H1 (cell line): Measurements from ENCODE around the gene DNAI2. TPM values are rescaled to one million over a fixed set of nuclear protein-coding genes. Genes with fewer than 3 reads are reported as not detected.

Source experiments
- CTCF ChIA-PET: fragments of 300-600 bp; sonication (Branson Sonifier 250); formaldehyde crosslinking; loops from one replicate; lab custom pipeline; 2021; ENCODE audit not compliant: partially characterized antibody; lab: Charles Lee
- POLR2A ChIA-PET: fragments of 300-600 bp; sonication (Branson Sonifier 250); formaldehyde crosslinking; loops from one replicate; lab custom pipeline; 2021; ENCODE audit warnings: inconsistent platforms; ENCODE audit not compliant: partially characterized antibody; lab: Charles Lee
- DNase-seq, 2 experiments: peaks; one replicate each; pipeline versions ENCODE4 v3.0.0 to v3.0.0-alpha.2; 2010 to 2022; ENCODE audit warnings: low spot score in 2 of 2, low read depth in 1 of 2, mixed read lengths in 1 of 2
- FAIRE-seq: peaks from 2 replicates; lab custom pipeline; 2011; peaks lifted over from hg19 to GRCh38; lab: Jason Lieb, UNC
- H2AFZ ChIP-seq: 2 replicates; pipeline ENCODE4 v1.8.1; 2012; ENCODE audit warnings: low read length, inconsistent platforms
- H2AK5ac ChIP-seq: 2 replicates; pipeline ENCODE4 v1.6.1; 2013; ENCODE audit warnings: low read depth, low read length
- H2BK120ac ChIP-seq: replicated peaks from 2 replicates; pipeline ENCODE3; 2013; ENCODE audit warnings: low read depth, low read length, inconsistent platforms
- H2BK12ac ChIP-seq: 2 replicates; pipeline ENCODE4 v1.6.1; 2013; ENCODE audit warnings: low read depth, low read length
- H2BK15ac ChIP-seq: 2 replicates; pipeline ENCODE4 v1.6.1; 2013; ENCODE audit warnings: low read length
- H2BK20ac ChIP-seq: 2 replicates; pipeline ENCODE4 v1.6.1; 2013; ENCODE audit warnings: low read length
- H2BK5ac ChIP-seq: 2 replicates; pipeline ENCODE4 v1.6.1; 2013; ENCODE audit warnings: low read depth, low read length
- H3K14ac ChIP-seq: 2 replicates; pipeline ENCODE4 v1.6.1; 2013; ENCODE audit warnings: inconsistent platforms; ENCODE audit not compliant: insufficient read length
- H3K18ac ChIP-seq: 2 replicates; pipeline ENCODE4 v1.6.1; 2013; ENCODE audit warnings: low read length; ENCODE audit errors: extremely low read depth
- H3K23ac ChIP-seq: 2 replicates; pipeline ENCODE4 v1.6.1; 2013; ENCODE audit warnings: inconsistent platforms; ENCODE audit not compliant: insufficient read length
- H3K23me2 ChIP-seq: 2 replicates; pipeline ENCODE4 v1.6.1; 2013; ENCODE audit warnings: low read depth, low read length
- H3K27ac ChIP-seq: 2 replicates; pipeline ENCODE4 v1.6.1; 2011; ENCODE audit warnings: low read depth, low read length, inconsistent platforms
- H3K27me3 ChIP-seq, 4 experiments: replicated peaks in 1 of 4; 1 replicate in 1 of 4; 2 replicates in 3 of 4; pipeline versions ENCODE4 v1.6.1 to v1.8.1; 2011 to 2013; ENCODE audit warnings: low read length in 3 of 4, mild to moderate bottlenecking in 3 of 4, inconsistent platforms in 2 of 4, mixed read lengths in 2 of 4, moderate library complexity in 1 of 4; ENCODE audit not compliant: control insufficient read depth in 3 of 4, insufficient read depth in 3 of 4; ENCODE audit errors: extremely low read depth in 1 of 4
- H3K36me3 ChIP-seq, 4 experiments: 2 replicates each; pipeline versions ENCODE4 v1.6.1 to v1.8.1; 2011 to 2013; ENCODE audit warnings: mild to moderate bottlenecking in 4 of 4, low read length in 3 of 4, moderate library complexity in 2 of 4, control low read depth in 1 of 4, inconsistent platforms in 1 of 4; ENCODE audit not compliant: insufficient read depth in 4 of 4, control insufficient read depth in 2 of 4
- H3K4ac ChIP-seq: replicated peaks from 2 replicates; pipeline ENCODE3; 2013; ENCODE audit warnings: low read length, low read depth, mixed read lengths, inconsistent platforms; ENCODE audit not compliant: insufficient read length
- H3K4me1 ChIP-seq, 4 experiments: replicated peaks in 1 of 4; 1 replicate in 1 of 4; 2 replicates in 3 of 4; pipeline versions ENCODE4 v1.6.1 to v1.8.1; 2011 to 2013; ENCODE audit warnings: low read length in 3 of 4, inconsistent platforms in 2 of 4, mixed read lengths in 1 of 4; ENCODE audit not compliant: insufficient read depth in 4 of 4, control insufficient read depth in 3 of 4
- H3K4me2 ChIP-seq, 2 experiments: 2 replicates each; pipeline versions ENCODE4 v1.6.1 to v1.8.1; 2011 to 2013; ENCODE audit warnings: low read depth in 2 of 2, low read length in 2 of 2, control low read depth in 1 of 2, inconsistent platforms in 1 of 2, mild to moderate bottlenecking in 1 of 2; ENCODE audit not compliant: insufficient read depth in 1 of 2
- H3K4me3 ChIP-seq, 4 experiments: fragments of 200-600, 300-600 bp in 1 of 4; sonication (generic), shearing (Covaris generic), sonication (Bioruptor Twin) in 1 of 4; 2 replicates each; pipeline versions ENCODE4 v1.5.1 to v1.8.1; 2011 to 2016; ENCODE audit warnings: low read length in 4 of 4, low read depth in 3 of 4, control low read depth in 2 of 4, inconsistent platforms in 2 of 4, mild to moderate bottlenecking in 2 of 4, mixed read lengths in 1 of 4, moderate library complexity in 1 of 4; ENCODE audit not compliant: insufficient read depth in 2 of 4; ENCODE audit errors: extremely low read depth in 1 of 4
- H3K56ac ChIP-seq: replicated peaks from 2 replicates; pipeline ENCODE3; 2013; ENCODE audit warnings: low read depth, mild to moderate bottlenecking, mixed read lengths, low read length, inconsistent platforms; ENCODE audit not compliant: insufficient read length
- H3K79me1 ChIP-seq: 2 replicates; pipeline ENCODE4 v1.6.1; 2013; ENCODE audit warnings: low read depth, low read length, control low read depth
- H3K79me2 ChIP-seq, 2 experiments: 2 replicates each; pipeline versions ENCODE4 v1.6.1 to v1.8.1; 2012 to 2013; ENCODE audit warnings: low read length in 2 of 2, mild to moderate bottlenecking in 2 of 2, inconsistent platforms in 1 of 2; ENCODE audit not compliant: insufficient read depth in 2 of 2, control insufficient read depth in 1 of 2
- H3K9ac ChIP-seq, 4 experiments: replicated peaks in 1 of 4; 1 replicate in 1 of 4; 2 replicates in 3 of 4; pipeline versions ENCODE4 v1.6.1 to v1.8.1; 2011 to 2013; ENCODE audit warnings: low read depth in 3 of 4, low read length in 3 of 4, control low read depth in 2 of 4, mild to moderate bottlenecking in 2 of 4, moderate library complexity in 2 of 4, inconsistent platforms in 1 of 4; ENCODE audit errors: extremely low read depth in 1 of 4
- H3K9me3 ChIP-seq, 2 experiments: 2 replicates each; pipeline versions ENCODE4 v1.6.1 to v1.8.1; 2012 to 2013; ENCODE audit warnings: mild to moderate bottlenecking in 2 of 2, moderate library complexity in 2 of 2, control low read depth in 1 of 2, inconsistent platforms in 1 of 2, low read depth in 1 of 2, low read length in 1 of 2, mixed read lengths in 1 of 2; ENCODE audit not compliant: insufficient read depth in 2 of 2
- H4K20me1 ChIP-seq, 2 experiments: replicated peaks in 1 of 2; 2 replicates each; pipeline versions ENCODE3 to v1.8.1; 2011 to 2013; ENCODE audit warnings: inconsistent platforms in 2 of 2, low read length in 2 of 2, mild to moderate bottlenecking in 1 of 2; ENCODE audit not compliant: insufficient read depth in 2 of 2, control insufficient read depth in 1 of 2
- H4K5ac ChIP-seq: 2 replicates; pipeline ENCODE4 v1.6.1; 2013; ENCODE audit warnings: low read length, low read depth, mixed read lengths, inconsistent platforms; ENCODE audit not compliant: insufficient read length
- H4K8ac ChIP-seq: 2 replicates; pipeline ENCODE4 v1.8.0; 2013; ENCODE audit warnings: mild to moderate bottlenecking, moderate library complexity, low read length, inconsistent platforms; ENCODE audit not compliant: insufficient read depth; ENCODE audit errors: extremely low read depth
- H4K91ac ChIP-seq: replicated peaks from 2 replicates; pipeline ENCODE3; 2013; ENCODE audit warnings: low read length, mixed read lengths, inconsistent platforms; ENCODE audit not compliant: insufficient read length
- ATF3 ChIP-seq: IDR thresholded peaks from 2 replicates; pipeline ENCODE4 v1.6.1; 2011; ENCODE audit warnings: low read depth, mild to moderate bottlenecking, low read length; ENCODE audit not compliant: insufficient read depth
- BCL11A ChIP-seq, 2 experiments: IDR thresholded peaks; one replicate each; pipeline ENCODE4 v1.6.1; 2011; ENCODE audit warnings: low read depth in 2 of 2, low read length in 2 of 2, mild to moderate bottlenecking in 2 of 2
- CBX5 ChIP-seq: fragments of 300-800, 300-1000 bp; sonication (generic); IDR thresholded peaks from 2 replicates; pipeline ENCODE4 v1.7.1; 2016; ENCODE audit warnings: antibody characterized with exemption, low read length, low read depth
- FOSL1 ChIP-seq: IDR thresholded peaks from 2 replicates; pipeline ENCODE4 v1.6.1; 2011; ENCODE audit warnings: mild to moderate bottlenecking, low read depth, low read length, moderate library complexity; ENCODE audit not compliant: insufficient read depth
- PHF8 ChIP-seq: fragments of 200-600 bp; sonication (generic); conservative IDR thresholded peaks from 2 replicates; pipeline ENCODE4 v1.7.1; 2012; ENCODE audit warnings: low read depth, mild to moderate bottlenecking, inconsistent platforms, low read length, moderate library complexity
- RAD21 ChIP-seq, 2 experiments: IDR thresholded peaks in 1 of 2; conservative IDR thresholded peaks in 1 of 2; 2 replicates each; pipeline ENCODE4 v1.6.1; 2011; ENCODE audit warnings: low read depth in 2 of 2, low read length in 2 of 2, improper control_type of control experiment in 1 of 2, inconsistent platforms in 1 of 2, mild to moderate bottlenecking in 1 of 2, moderate library complexity in 1 of 2
- RBBP5 ChIP-seq: IDR thresholded peaks from 2 replicates; pipeline ENCODE4 v1.7.1; 2012; ENCODE audit warnings: low read depth, mild to moderate bottlenecking, inconsistent platforms, low read length, moderate library complexity, borderline replicate concordance
- RXRA ChIP-seq: IDR thresholded peaks from 2 replicates; pipeline ENCODE4 v1.6.1; 2011; ENCODE audit warnings: low read depth, mild to moderate bottlenecking, low read length, moderate library complexity; ENCODE audit not compliant: insufficient read depth
- SIRT6 ChIP-seq: IDR thresholded peaks from one replicate; pipeline ENCODE4 v1.7.1; 2012; ENCODE audit warnings: low read length, inconsistent platforms
- SP1 ChIP-seq: IDR thresholded peaks from 2 replicates; pipeline ENCODE4 v1.6.1; 2011; ENCODE audit warnings: low read depth, low read length
- SRF ChIP-seq: IDR thresholded peaks from 2 replicates; pipeline ENCODE4 v1.6.1; 2011; ENCODE audit warnings: mild to moderate bottlenecking, low read depth, low read length, moderate library complexity
- SUZ12 ChIP-seq: fragments of 200-600 bp; sonication (generic); IDR thresholded peaks from 2 replicates; pipeline ENCODE4 v1.6.1; 2012; ENCODE audit warnings: mild to moderate bottlenecking, inconsistent platforms, low read length, moderate library complexity, mixed read lengths
- TAF7 ChIP-seq: optimal IDR thresholded peaks from 2 replicates; pipeline ENCODE3; 2011; ENCODE audit warnings: low read depth, mild to moderate bottlenecking, inconsistent platforms, low read length, moderate library complexity, borderline replicate concordance
- TEAD4 ChIP-seq: IDR thresholded peaks from 2 replicates; pipeline ENCODE4 v1.6.1; 2012; ENCODE audit warnings: low read depth, low read length, inconsistent platforms, mixed read lengths
- WGBS, 2 experiments: shearing (Covaris generic) in 1 of 2; methylation state at CpG; one replicate each; pipeline versions ENCODE4 v1.1.6 to v1.1.7; 2013 to 2015; ENCODE audit warnings: low lambda C conversion rate in 2 of 2, mixed read lengths in 2 of 2, inconsistent platforms in 1 of 2, low coverage in 1 of 2, missing lambda C conversion rate in 1 of 2; ENCODE audit not compliant: insufficient replicate concordance in 2 of 2, insufficient coverage in 1 of 2, insufficient read length in 1 of 2; ENCODE audit errors: extremely low coverage in 1 of 2, missing lambda C conversion rate in 1 of 2; 5-methylcytosine and 5-hydroxymethylcytosine counted together
- polyA plus RNA-seq, 7 experiments: library from polyadenylated mRNA; depleted of rRNA in 3 of 7; stranded (reverse) in 5 of 7; unstranded in 2 of 7; fragments of >200 nt in 5 of 7; fragments of 200-250 nt in 2 of 7; gene quantifications; 1 replicate in 5 of 7; 2 replicates in 1 of 7; 4 replicates in 1 of 7; pipeline versions ENCODE4 v1.2.1 to v1.2.3, GENCODE V29; 2011 to 2013; ENCODE audit warnings: missing spikeins in 2 of 7, mixed read lengths in 2 of 7
- total RNA-seq: library from RNA; stranded (reverse); fragmentation: NEBNext Ultra II Directional; extraction: Animal tissue kit (Norgen Biotek cat#: 25700); gene quantifications from 2 replicates; pipeline ENCODE4 v1.2.1, GENCODE V29; 2021

Gene DNAI2
- total and polyA plus RNA-seq, 2 of the 8 experiments (the other 6 are each of a cell fraction or from before 2014, with no cell fraction given), result 0.08 to 0.15 TPM

GRCh38 chr17:74226252-74226651, 47.8 kb upstream of the DNAI2 start:
- H3K23me2 ChIP-seq, result no peaks in the 10 kb centered on the region
- H3K14ac ChIP-seq, result no peak overlapping the region
- no peak overlapping the region for H3K9ac ChIP-seq
- H2BK20ac ChIP-seq, result no peak overlapping the region
- ChIA-PET CTCF (interaction anchor here (0.9 to 2.9 kb wide), 5 partner anchors 11 to 70 kb away, joined by 4 to 12 read pairs (median 7); no protein-coding TSS in a partner anchor), POLR2A (interaction anchor here (1.3 to 1.9 kb wide), 3 partner anchors 10 to 19 kb away, joined by 3 to 7 read pairs (median 7); partner anchors contain the start of gene TTYH2)
- no peak overlapping the region for H3K4ac ChIP-seq
- no peaks in the 10 kb centered on the region for H3K79me1 ChIP-seq
- H4K5ac ChIP-seq, result no peak overlapping the region
- H3K9me3 ChIP-seq, result no peaks in the 10 kb centered on the region
- H2AFZ ChIP-seq, result no peak overlapping the region
- WGBS, 2 experiments, result 88% methylated on average over 6 of the region's 6 CpGs; no CpG with 5 or more reads in 1 of the 2 experiments
- H2AK5ac ChIP-seq, result no peak overlapping the region
- H3K18ac ChIP-seq, result no peak overlapping the region
- H4K20me1 ChIP-seq, result peaks cover 0 to 1% of the 10 kb centered on the region in 2 experiments
- no peak overlapping the region for H3K4me2 ChIP-seq
- H2BK15ac ChIP-seq, result no peak overlapping the region
- no peak for DNase-seq
- H2BK5ac ChIP-seq, result no peak overlapping the region
- H2BK12ac ChIP-seq, result no peak overlapping the region
- no peak overlapping the region for H4K8ac ChIP-seq
- H3K27ac ChIP-seq, result no peak overlapping the region
- no peak overlapping the region for H2BK120ac ChIP-seq
- no peak overlapping the region for H3K23ac ChIP-seq
- H4K91ac ChIP-seq, result no peak overlapping the region
- no peaks in the 10 kb centered on the region; a peak in 1 of 7 replicates for H3K4me1 ChIP-seq
- no peaks in the 10 kb centered on the region for H3K27me3 ChIP-seq
- no peak for FAIRE-seq
- H3K79me2 ChIP-seq, result no peaks in the 10 kb centered on the region
- no peak overlapping the region for H3K56ac ChIP-seq
- H3K36me3 ChIP-seq, result no peaks in the 10 kb centered on the region
- H3K4me3 ChIP-seq, result no peak overlapping the region
- no peak for TF ChIP-seq SIRT6
- TF ChIP-seq RBBP5, result no peak
- TF ChIP-seq CBX5, result no peak
- no peak for TF ChIP-seq ATF3
- TF ChIP-seq BCL11A (IDR thresholded peaks at IDR 0.05; ENCODE audit: low read depth in 2 of 2, low read length in 2 of 2), result no peak
- no peak for TF ChIP-seq PHF8
- TF ChIP-seq SRF, result no peak
- no peak for TF ChIP-seq SUZ12
- TF ChIP-seq RXRA, result no peak
- no peak for TF ChIP-seq FOSL1
- TF ChIP-seq SP1, result no peak
- TF ChIP-seq TAF7, result no peak
- TF ChIP-seq RAD21 (IDR thresholded peaks at IDR 0.05 in 1 of 2, conservative IDR thresholded peaks at IDR 0.05 in 1 of 2; ENCODE audit: low read depth in 2 of 2, low read length in 2 of 2), result no peak
- no peak for TF ChIP-seq TEAD4
